DND-41 (cell line): ENCODE results near the gene AKAP13.
"Not testable (repeated sequence)": the region's sequence is repeated elsewhere in the genome, so short reads cannot be mapped to it uniquely, and the experiment has no call there.

Experiments used
- ATAC-seq: fragments of 200-7000 bp; cut with Tn5 transposase; 3 replicates; pipeline ENCODE4 v1.9.1; 2021; ENCODE audit warnings: low read depth; ENCODE audit not compliant: insufficient read depth
- DNase-seq: peaks from one replicate; pipeline ENCODE4 v3.0.0-alpha.2; 2020
- H2AFZ ChIP-seq: 2 replicates; pipeline ENCODE4 v1.6.0; 2012; ENCODE audit warnings: low read depth, low read length
- H3K27ac ChIP-seq: 2 replicates; pipeline ENCODE4 v1.5.1; 2012; ENCODE audit warnings: low read length, inconsistent platforms
- H3K27me3 ChIP-seq: fragments of 200-600 bp; sonication (generic); 2 replicates; pipeline ENCODE4 v1.6.0; 2012; ENCODE audit warnings: low read length, mild to moderate bottlenecking, inconsistent platforms; ENCODE audit not compliant: insufficient read depth, poor library complexity
- H3K36me3 ChIP-seq: 2 replicates; pipeline ENCODE4 v1.5.1; 2012; ENCODE audit warnings: low read length, inconsistent platforms; ENCODE audit not compliant: insufficient read depth
- H3K4me1 ChIP-seq: 2 replicates; pipeline ENCODE4 v1.5.1; 2012; ENCODE audit warnings: mild to moderate bottlenecking, low read length; ENCODE audit not compliant: insufficient read depth
- H3K4me2 ChIP-seq: 2 replicates; pipeline ENCODE4 v1.6.0; 2012; ENCODE audit warnings: mild to moderate bottlenecking, moderate library complexity, low read length, inconsistent platforms; ENCODE audit not compliant: insufficient read depth
- H3K4me3 ChIP-seq, 2 experiments: fragments of 200-600 bp in 1 of 2; shearing (Covaris generic) in 1 of 2; 2 replicates each; pipeline ENCODE4 v1.5.1; 2012 to 2016; ENCODE audit warnings: inconsistent platforms in 2 of 2, low read length in 2 of 2, mild to moderate bottlenecking in 2 of 2, low read depth in 1 of 2, moderate library complexity in 1 of 2
- H3K79me2 ChIP-seq: 2 replicates; pipeline ENCODE4 v1.6.0; 2012; ENCODE audit warnings: low read length, inconsistent platforms; ENCODE audit not compliant: insufficient read depth
- H3K9ac ChIP-seq: 2 replicates; pipeline ENCODE4 v1.6.0; 2012; ENCODE audit warnings: low read depth, mild to moderate bottlenecking, inconsistent platforms, low read length, moderate library complexity
- H3K9me3 ChIP-seq: 2 replicates; pipeline ENCODE4 v1.5.1; 2012; ENCODE audit warnings: low read length, moderate library complexity, mild to moderate bottlenecking, inconsistent platforms; ENCODE audit not compliant: insufficient read depth, severe bottlenecking
- H4K20me1 ChIP-seq: 2 replicates; pipeline ENCODE4 v1.6.0; 2012; ENCODE audit warnings: low read length; ENCODE audit not compliant: insufficient read depth
- CTCF ChIP-seq: IDR thresholded peaks from 2 replicates; pipeline ENCODE4 v1.5.1; 2012; ENCODE audit warnings: borderline replicate concordance, low read length, moderate library complexity, mild to moderate bottlenecking; ENCODE audit not compliant: poor library complexity, severe bottlenecking; ENCODE audit errors: extremely low read depth
- EZH2 ChIP-seq: IDR thresholded peaks from 3 replicates; pipeline ENCODE4 v1.6.1; 2012; ENCODE audit warnings: borderline replicate concordance, low read depth, mild to moderate bottlenecking, moderate library complexity, low read length, inconsistent platforms; ENCODE audit not compliant: severe bottlenecking

AKAP13 gene

GRCh38 chr15:85479071-85479647, 98.8 kb downstream of the AKAP13 start:
- Histone ChIP-seq H4K20me1 (peaks cover 9% of the 10 kb centered on the region; the same call in 1 of the 2 replicates), H3K4me1 (peaks cover 3% of the 10 kb centered on the region; the same call in 1 of the 2 replicates), H3K4me2 (no peak overlapping the region), H3K4me3 (no peak overlapping the region), H3K36me3 (no peaks in the 10 kb centered on the region), H2AFZ (no peak overlapping the region), H3K79me2 (0 out of 2 replicates have a peak, but pooled peaks cover 2% of the 10 kb centered on the region), H3K9me3 (no peaks in the 10 kb centered on the region), H3K27ac (no peak overlapping the region), H3K9ac (no peak overlapping the region), H3K27me3 (no peaks in the 10 kb centered on the region)
- TF ChIP-seq CTCF: no peak
- TF ChIP-seq EZH2: no peak
- ATAC-seq (no peak), DNase-seq (no peak)

- DNase-seq (no peak), ATAC-seq (no peak)
- H3K4me3 ChIP-seq: no peak overlapping the region
- H3K27ac ChIP-seq: no peak overlapping the region
- H3K79me2 ChIP-seq: 0 out of 2 replicates have a peak, but pooled peaks cover 2% of the 10 kb centered on the region
- no peaks in the 10 kb centered on the region for H3K27me3 ChIP-seq
- no peak overlapping the region for H3K4me2 ChIP-seq
- peaks cover 3% of the 10 kb centered on the region; the same call in 1 of the 2 replicates for H3K4me1 ChIP-seq
- TF ChIP-seq CTCF (no peak), EZH2 (no peak)
- no peak overlapping the region for H2AFZ ChIP-seq
- H3K9ac ChIP-seq: no peak overlapping the region
- H3K9me3 ChIP-seq: no peaks in the 10 kb centered on the region
- H3K36me3 ChIP-seq: no peaks in the 10 kb centered on the region
- peaks cover 9% of the 10 kb centered on the region; the same call in 1 of the 2 replicates for H4K20me1 ChIP-seq
These were observed 100.5 kb downstream of the AKAP13 start for GRCh38 chr15:85480923-85481322.

GRCh38 chr15:85481543-85481942, 101.1 kb downstream of the AKAP13 start:
- H3K79me2 ChIP-seq, DNase-seq, H3K9ac ChIP-seq, H2AFZ ChIP-seq, H4K20me1 ChIP-seq, H3K4me3 ChIP-seq, H3K27me3 ChIP-seq, H3K27ac ChIP-seq, H3K4me2 ChIP-seq, H3K36me3 ChIP-seq, H3K9me3 ChIP-seq, H3K4me1 ChIP-seq: not testable (repeated sequence)
- peak; percentile 81 for ATAC-seq

GRCh38 chr15:85482894-85483293, 102.5 kb downstream of the AKAP13 start:
- Histone ChIP-seq H3K9me3 (no peaks in the 10 kb centered on the region), H4K20me1 (peaks cover 9% of the 10 kb centered on the region; the same call in 1 of the 2 replicates), H3K27ac (no peak overlapping the region), H3K27me3 (no peaks in the 10 kb centered on the region), H3K4me3 (no peak overlapping the region), H3K79me2 (0 out of 2 replicates have a peak, but pooled peaks cover 2% of the 10 kb centered on the region), H3K9ac (no peak overlapping the region), H3K36me3 (no peaks in the 10 kb centered on the region), H3K4me2 (no peak overlapping the region), H3K4me1 (peaks cover 3% of the 10 kb centered on the region; the same call in 1 of the 2 replicates), H2AFZ (no peak overlapping the region)
- DNase-seq: no peak
- ATAC-seq: no peak
- TF ChIP-seq CTCF (no peak), EZH2 (no peak)

- not testable (repeated sequence) for DNase-seq, H3K36me3 ChIP-seq, H3K4me2 ChIP-seq, H3K9me3 ChIP-seq, H3K4me3 ChIP-seq, H2AFZ ChIP-seq, H3K4me1 ChIP-seq, H3K27me3 ChIP-seq, ATAC-seq, H3K9ac ChIP-seq, H3K27ac ChIP-seq, H3K79me2 ChIP-seq, H4K20me1 ChIP-seq
These were observed 103.6 kb downstream of the AKAP13 start for GRCh38 chr15:85483955-85484354.

GRCh38 chr15:85484923-85485322, 104.5 kb downstream of the AKAP13 start:
- ATAC-seq: not testable (repeated sequence)

More at GRCh38 chr15:85484923-85485322, 104.5 kb downstream of the AKAP13 start:
- not testable (repeated sequence) for H3K27ac ChIP-seq, H4K20me1 ChIP-seq, H3K4me1 ChIP-seq, H3K27me3 ChIP-seq, H3K9me3 ChIP-seq, DNase-seq, H3K9ac ChIP-seq, H2AFZ ChIP-seq, H3K4me2 ChIP-seq, H3K79me2 ChIP-seq, H3K36me3 ChIP-seq, H3K4me3 ChIP-seq
